HCT116 (cell line): ENCODE measurements around the gene ADAMTS9. TPM values are rescaled to one million over a fixed set of nuclear protein-coding genes. Genes with fewer than 3 reads are reported as not detected.

Experiments used
- ATAC-seq: fragments of 200-7000 bp; cut with Tn5 transposase; 2 replicates; pipeline ENCODE4 v1.9.1; 2020; ENCODE audit warnings: mild to moderate bottlenecking, moderate library complexity
- BruUV-seq: library from RNA; stranded (reverse); fragments of 400-500 nt; replicated peaks from 2 replicates; lab custom pipeline; 2021; lab: Mats Ljungman, UMichigan
- CTCF ChIA-PET: fragments of 300-600 bp; sonication (Branson Sonifier 250); formaldehyde crosslinking; loops from one replicate; lab custom pipeline; 2021; ENCODE audit warnings: antibody characterized with exemption; lab: Charles Lee
- POLR2A ChIA-PET: fragments of 300-600, 350-600 bp; sonication (Branson Sonifier 250); formaldehyde crosslinking; loops from one replicate; lab custom pipeline; 2021; ENCODE audit warnings: antibody characterized with exemption; lab: Charles Lee
- RAD21 ChIA-PET, 2 experiments: fragments of 300-600 bp; sonication (Branson Sonifier 250); formaldehyde crosslinking; loops; one replicate each; lab custom pipeline; 2023; ENCODE audit warnings: low total read pairs in 2 of 2; ENCODE audit not compliant: uncharacterized antibody in 2 of 2, unreplicated experiment in 2 of 2, low non-redundant PET in 1 of 2; lab: Charles Lee
- DNase-seq: peaks from one replicate; pipeline ENCODE4 v3.0.0-alpha.2; 2010; ENCODE audit warnings: low read depth, low spot score
- H2AFZ ChIP-seq: fragments of 200-600 bp; shearing (Covaris generic), sonication (generic); 2 replicates; pipeline ENCODE4 v1.6.1; 2017; ENCODE audit warnings: low read depth, mixed run types, mixed read lengths, antibody characterized with exemption, low read length; ENCODE audit not compliant: poor library complexity, severe bottlenecking
- H3K27ac ChIP-seq: 2 replicates; pipeline ENCODE4 v1.5.1; 2012; ENCODE audit warnings: low read depth, low read length
- H3K27me3 ChIP-seq: fragments of 200-600 bp; sonication (generic); 2 replicates; pipeline ENCODE4 v1.6.1; 2016; ENCODE audit warnings: mixed run types, low read length, mixed read lengths; ENCODE audit not compliant: insufficient read depth
- H3K36me3 ChIP-seq, 2 experiments: fragments of 200-500 bp in 1 of 2; fragments of 200-600 bp in 1 of 2; sonication (Bioruptor generic) in 1 of 2; sonication (generic) in 1 of 2; 2 replicates each; pipeline versions ENCODE4 v1.5.1 to v1.6.1; 2014 to 2016; ENCODE audit warnings: low read length in 2 of 2, inconsistent platforms in 1 of 2, mixed read lengths in 1 of 2, mixed run types in 1 of 2; ENCODE audit not compliant: insufficient read depth in 2 of 2, control insufficient read depth in 1 of 2
- H3K4me1 ChIP-seq, 2 experiments: fragments of 200-600 bp in 1 of 2; sonication (generic) in 1 of 2; 2 replicates each; pipeline versions ENCODE4 v1.5.1 to v1.6.1; 2012 to 2017; ENCODE audit warnings: low read length in 2 of 2, inconsistent platforms in 1 of 2, mild to moderate bottlenecking in 1 of 2, mixed read lengths in 1 of 2, mixed run types in 1 of 2, moderate library complexity in 1 of 2; ENCODE audit not compliant: insufficient read depth in 2 of 2, control insufficient read depth in 1 of 2
- H3K4me2 ChIP-seq: fragments of 200-600 bp; sonication (generic); 2 replicates; pipeline ENCODE4 v1.6.1; 2017; ENCODE audit warnings: mixed run types, low read length, mixed read lengths
- H3K4me3 ChIP-seq, 2 experiments: fragments of 200-600 bp in 1 of 2; sonication (generic) in 1 of 2; replicated peaks in 1 of 2; 2 replicates each; pipeline ENCODE4 v1.5.1; 2011 to 2016; ENCODE audit warnings: low read length in 2 of 2, control low read depth in 1 of 2, low read depth in 1 of 2, mild to moderate bottlenecking in 1 of 2, mixed read lengths in 1 of 2, mixed run types in 1 of 2
- H3K79me2 ChIP-seq: fragments of 200-600 bp; sonication (generic); 2 replicates; pipeline ENCODE4 v1.6.1; 2017; ENCODE audit warnings: mild to moderate bottlenecking, mixed run types, low read length, moderate library complexity, mixed read lengths; ENCODE audit not compliant: insufficient read depth
- H3K9ac ChIP-seq: fragments of 200-600 bp; sonication (generic); 2 replicates; pipeline ENCODE4 v1.6.1; 2016; ENCODE audit warnings: low read length, mixed read lengths
- H3K9me2 ChIP-seq: fragments of 200-600 bp; sonication (generic), shearing (Covaris generic); 2 replicates; pipeline ENCODE4 v1.6.1; 2017; ENCODE audit warnings: mixed run types, mild to moderate bottlenecking, moderate library complexity; ENCODE audit not compliant: insufficient read depth
- H3K9me3 ChIP-seq, 2 experiments: fragments of 200-500 bp in 1 of 2; fragments of 200-600 bp in 1 of 2; sonication (Bioruptor generic) in 1 of 2; sonication (generic) in 1 of 2; 2 replicates each; pipeline ENCODE4 v1.6.1; 2014 to 2017; ENCODE audit warnings: low read length in 2 of 2, mixed read lengths in 2 of 2, inconsistent platforms in 1 of 2, low read depth in 1 of 2, mild to moderate bottlenecking in 1 of 2, mixed run types in 1 of 2, moderate library complexity in 1 of 2; ENCODE audit not compliant: control insufficient read depth in 1 of 2, insufficient read depth in 1 of 2
- H4K20me1 ChIP-seq: fragments of 200-600 bp; sonication (generic), shearing (Covaris generic); 2 replicates; pipeline ENCODE4 v1.6.1; 2017; ENCODE audit warnings: mixed run types, mild to moderate bottlenecking, moderate library complexity; ENCODE audit not compliant: insufficient read depth
- CBX3 ChIP-seq: IDR thresholded peaks from 2 replicates; pipeline ENCODE4 v1.6.1; 2012; ENCODE audit warnings: low read depth
- CEBPB ChIP-seq: IDR thresholded peaks from 2 replicates; pipeline ENCODE4 v1.6.1; 2012; ENCODE audit warnings: low read depth
- EGR1 ChIP-seq: IDR thresholded peaks from 2 replicates; pipeline ENCODE4 v1.6.1; 2012; ENCODE audit warnings: low read depth
- JUND ChIP-seq: IDR thresholded peaks from 2 replicates; pipeline ENCODE4 v1.6.1; 2012
- POLR2A ChIP-seq: IDR thresholded peaks from 2 replicates; pipeline ENCODE4 v1.7.0; 2011; ENCODE audit warnings: borderline replicate concordance; ENCODE audit not compliant: insufficient read depth, insufficient read length; ENCODE audit errors: extremely low read depth
- RAD21 ChIP-seq: IDR thresholded peaks from 2 replicates; pipeline ENCODE4 v1.6.1; 2012; ENCODE audit warnings: low read depth, mild to moderate bottlenecking
- SIN3A ChIP-seq: IDR thresholded peaks from 2 replicates; pipeline ENCODE4 v1.6.1; 2012; ENCODE audit warnings: low read depth
- SP1 ChIP-seq: IDR thresholded peaks from 2 replicates; pipeline ENCODE4 v1.6.1; 2012; ENCODE audit warnings: low read depth
- YY1 ChIP-seq: IDR thresholded peaks from 2 replicates; pipeline ENCODE4 v1.6.1; 2011; ENCODE audit warnings: low read length, low read depth, moderate library complexity, mild to moderate bottlenecking; ENCODE audit not compliant: insufficient replicate concordance; ENCODE audit errors: extremely low read depth
- ZNF274 ChIP-seq: fragments of 200-500 bp; sonication (Bioruptor generic); IDR thresholded peaks from 2 replicates; pipeline ENCODE4 v1.6.1; 2014; ENCODE audit warnings: mild to moderate bottlenecking, low read depth, low read length, inconsistent platforms
- intact Hi-C: fragments of 100-400 bp; cut with micrococcal nuclease; formaldehyde crosslinking; loops from 2 replicates; pipeline ENCODE4 v1.10.0; 2022
- total RNA-seq: library from RNA; stranded (reverse); gene quantifications from one replicate; pipeline ENCODE4 v1.2.1, GENCODE V29; 2021; ENCODE audit not compliant: unreplicated experiment
- TF ChIP-seq, protein P1 (sequence below), 3 experiments: fragments of 200-600 bp in 1 of 3; sonication (generic) in 1 of 3; IDR thresholded peaks in 2 of 3; conservative IDR thresholded peaks in 1 of 3; 2 replicates each; pipeline ENCODE4 v1.5.1; 2012 to 2017; ENCODE audit warnings: low read depth in 2 of 3, low read length in 2 of 3, antibody characterized with exemption in 1 of 3, borderline replicate concordance in 1 of 3, control low read depth in 1 of 3, mild to moderate bottlenecking in 1 of 3, mixed read lengths in 1 of 3, mixed run types in 1 of 3, moderate library complexity in 1 of 3; ENCODE audit not compliant: insufficient read depth in 1 of 3
- TF ChIP-seq, protein P2 (sequence below): IDR thresholded peaks from 2 replicates; pipeline ENCODE4 v1.6.1; 2012

Gene ADAMTS9
- total RNA-seq, 1 experiment from 2014 or later = 0.05 TPM

DNA sequence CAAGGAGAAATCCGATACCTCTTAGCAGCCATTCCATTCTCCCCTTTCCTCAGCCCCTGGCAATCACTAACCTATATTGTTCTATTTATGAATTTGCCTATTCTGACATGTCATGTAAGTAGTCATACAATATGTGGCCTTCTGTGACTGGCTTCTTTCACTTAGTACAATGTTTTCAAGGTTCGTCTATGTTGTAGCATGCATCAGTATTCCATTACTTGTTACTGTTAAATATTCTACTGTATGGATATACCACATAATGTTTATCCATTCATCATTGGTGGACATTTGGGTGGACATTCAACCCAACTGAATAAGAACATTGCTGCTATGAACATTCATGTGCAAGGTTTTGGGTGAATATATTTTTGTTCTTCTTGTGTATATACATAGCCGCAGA is 23.4 kb downstream of the ADAMTS9 start (continued):
- TF ChIP-seq, protein P1, sequence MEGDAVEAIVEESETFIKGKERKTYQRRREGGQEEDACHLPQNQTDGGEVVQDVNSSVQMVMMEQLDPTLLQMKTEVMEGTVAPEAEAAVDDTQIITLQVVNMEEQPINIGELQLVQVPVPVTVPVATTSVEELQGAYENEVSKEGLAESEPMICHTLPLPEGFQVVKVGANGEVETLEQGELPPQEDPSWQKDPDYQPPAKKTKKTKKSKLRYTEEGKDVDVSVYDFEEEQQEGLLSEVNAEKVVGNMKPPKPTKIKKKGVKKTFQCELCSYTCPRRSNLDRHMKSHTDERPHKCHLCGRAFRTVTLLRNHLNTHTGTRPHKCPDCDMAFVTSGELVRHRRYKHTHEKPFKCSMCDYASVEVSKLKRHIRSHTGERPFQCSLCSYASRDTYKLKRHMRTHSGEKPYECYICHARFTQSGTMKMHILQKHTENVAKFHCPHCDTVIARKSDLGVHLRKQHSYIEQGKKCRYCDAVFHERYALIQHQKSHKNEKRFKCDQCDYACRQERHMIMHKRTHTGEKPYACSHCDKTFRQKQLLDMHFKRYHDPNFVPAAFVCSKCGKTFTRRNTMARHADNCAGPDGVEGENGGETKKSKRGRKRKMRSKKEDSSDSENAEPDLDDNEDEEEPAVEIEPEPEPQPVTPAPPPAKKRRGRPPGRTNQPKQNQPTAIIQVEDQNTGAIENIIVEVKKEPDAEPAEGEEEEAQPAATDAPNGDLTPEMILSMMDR (IDR thresholded peaks at IDR 0.05 in 2 of 3, conservative IDR thresholded peaks at IDR 0.05 in 1 of 3; ENCODE audit: borderline replicate concordance in 1 of 3, insufficient read depth in 1 of 3, low read depth in 2 of 3, low read length in 2 of 3) = no peak
- TF ChIP-seq, protein P2, sequence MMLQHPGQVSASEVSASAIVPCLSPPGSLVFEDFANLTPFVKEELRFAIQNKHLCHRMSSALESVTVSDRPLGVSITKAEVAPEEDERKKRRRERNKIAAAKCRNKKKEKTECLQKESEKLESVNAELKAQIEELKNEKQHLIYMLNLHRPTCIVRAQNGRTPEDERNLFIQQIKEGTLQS = no peak
- TF ChIP-seq ZNF274 (no peak), EGR1 (no peak), POLR2A (no peak), RAD21 (no peak), SP1 (no peak), JUND (no peak), YY1 (no peak), SIN3A (no peak)

DNA sequence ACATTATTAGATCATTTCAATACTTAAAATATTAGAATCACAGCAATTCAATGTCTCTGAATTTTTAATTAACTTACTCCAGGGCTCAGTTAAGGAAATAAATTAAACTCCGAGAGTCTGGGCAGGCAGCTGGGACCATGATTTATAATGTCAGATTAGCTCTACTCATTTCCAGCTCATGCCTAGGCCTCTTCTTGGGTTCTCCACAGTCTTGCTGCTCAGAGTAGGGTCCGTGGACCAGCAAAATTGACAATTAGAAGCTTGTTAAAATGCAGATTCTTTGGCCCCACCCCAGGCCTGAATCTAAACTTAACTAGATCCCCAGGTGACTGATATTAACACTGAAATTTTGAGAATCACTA is 28.2 kb downstream of the ADAMTS9 start:
- Histone ChIP-seq H3K27ac (no peak overlapping the region), H4K20me1 (no peaks in the 10 kb centered on the region), H3K9me2 (no peaks in the 10 kb centered on the region), H3K27me3 (peaks cover 5% of the 10 kb centered on the region; the same call in 1 of the 2 replicates), H3K4me3 (no peak overlapping the region), H3K9ac (no peak overlapping the region), H2AFZ (no peak overlapping the region), H3K36me3 (no peaks in the 10 kb centered on the region), H3K79me2 (no peaks in the 10 kb centered on the region), H3K4me1 (no peaks in the 10 kb centered on the region), H3K4me2 (no peak overlapping the region), H3K9me3 (no peaks in the 10 kb centered on the region)
- no TSS peak for BruUV-seq
- CTCF ChIA-PET = no interaction called here
- TF ChIP-seq CBX3 (no peak), CEBPB (no peak)
- no peak for ATAC-seq
- no peak for DNase-seq
- RAD21 ChIA-PET = no interaction called here
- POLR2A ChIA-PET = no interaction called here
- intact Hi-C loops = no loop called here
